Common myeloid progenitor, CD34-positive (primary cell): ENCODE measurements around the gene ARHGEF19.

ENCODE experiments used
- CTCF ChIA-PET: fragments of 350-600 bp; sonication (Branson Sonifier 250); formaldehyde crosslinking; loops from one replicate; lab custom pipeline; 2021; ENCODE audit warnings: antibody characterized with exemption; lab: Charles Lee
- POLR2A ChIA-PET: fragments of 350-600 bp; sonication (Branson Sonifier 250); formaldehyde crosslinking; loops from one replicate; lab custom pipeline; 2021; ENCODE audit warnings: antibody characterized with exemption; lab: Charles Lee
- DNase-seq, 3 donors: peaks; one replicate each; pipeline versions ENCODE4 v3.0.0 to v3.0.0-alpha.2; 2013
- H3K27ac ChIP-seq, 2 experiments: 1 replicate in 1 of 2; 2 replicates in 1 of 2; pipeline ENCODE4 v1.7.0; 2013; ENCODE audit warnings: inconsistent platforms in 2 of 2, low read length in 2 of 2, mild to moderate bottlenecking in 2 of 2, low read depth in 1 of 2, moderate library complexity in 1 of 2; ENCODE audit not compliant: severe bottlenecking in 2 of 2, insufficient read depth in 1 of 2, poor library complexity in 1 of 2
- H3K27me3 ChIP-seq, 5 experiments: replicated peaks in 2 of 5; 1 replicate in 3 of 5; 2 replicates in 2 of 5; pipeline versions ENCODE4 v1.6.1 to v1.7.0; 2013; ENCODE audit warnings: low read length in 4 of 5, mild to moderate bottlenecking in 2 of 5, moderate library complexity in 2 of 5, inconsistent platforms in 1 of 5; ENCODE audit not compliant: insufficient read depth in 5 of 5, control insufficient read depth in 4 of 5
- H3K36me3 ChIP-seq, 4 experiments: 1 replicate in 2 of 4; 2 replicates in 2 of 4; pipeline versions ENCODE4 v1.6.1 to v1.7.0; 2013; ENCODE audit warnings: low read length in 3 of 4, control low read depth in 1 of 4, mild to moderate bottlenecking in 1 of 4; ENCODE audit not compliant: control insufficient read depth in 4 of 4, insufficient read depth in 4 of 4
- H3K4me1 ChIP-seq, 4 experiments: 1 replicate in 3 of 4; 2 replicates in 1 of 4; pipeline versions ENCODE4 v1.6.1 to v1.7.1; 2013; ENCODE audit warnings: low read length in 3 of 4, mild to moderate bottlenecking in 3 of 4, control low read depth in 1 of 4, inconsistent platforms in 1 of 4, moderate library complexity in 1 of 4; ENCODE audit not compliant: control insufficient read depth in 4 of 4, insufficient read depth in 4 of 4; ENCODE audit errors: control extremely low read depth in 1 of 4
- H3K4me3 ChIP-seq, 7 experiments: 1 replicate in 4 of 7; 2 replicates in 3 of 7; pipeline versions ENCODE4 v1.5.1 to v1.7.0; 2013; ENCODE audit warnings: mild to moderate bottlenecking in 7 of 7, low read length in 6 of 7, moderate library complexity in 6 of 7, inconsistent platforms in 2 of 7, low read depth in 2 of 7, control low read depth in 1 of 7; ENCODE audit not compliant: insufficient read depth in 4 of 7, control insufficient read depth in 1 of 7; ENCODE audit errors: extremely low read depth in 1 of 7
- H3K9me3 ChIP-seq, 5 experiments: 1 replicate in 4 of 5; 2 replicates in 1 of 5; pipeline versions ENCODE4 v1.6.1 to v1.7.1; 2013; ENCODE audit warnings: low read length in 4 of 5, mild to moderate bottlenecking in 2 of 5, inconsistent platforms in 1 of 5, low read depth in 1 of 5, moderate library complexity in 1 of 5; ENCODE audit not compliant: control insufficient read depth in 4 of 5, insufficient read depth in 2 of 5; ENCODE audit errors: control extremely low read depth in 1 of 5
- WGBS: methylation state at CpG from one replicate; pipeline ENCODE4 v1.1.5; 2013; ENCODE audit not compliant: insufficient coverage; 5-methylcytosine and 5-hydroxymethylcytosine counted together

The ARHGEF19 gene

GRCh38 chr1:16173447-16174260 lies 38.8 kb downstream of the ARHGEF19 start:
- Histone ChIP-seq H3K4me1 (peaks cover 0 to 56% (median 36%) of the 10 kb centered on the region in 4 experiments), H3K4me3 (no peak overlapping the region), H3K27ac (peak overlapping the region in 1 of 2 experiments; percentile 57)

GRCh38 chr1:16172964-16173446 lies 39.4 kb downstream of the ARHGEF19 start:
- 7% methylated on average over 5 of the region's 14 CpGs for WGBS
- Histone ChIP-seq H3K4me1 (peaks cover 0 to 61% (median 41%) of the 10 kb centered on the region in 4 experiments), H3K36me3 (no peaks in the 10 kb centered on the region), H3K4me3 (no peak overlapping the region), H3K27me3 (peaks cover 0 to 12% (median 4%) of the 10 kb centered on the region in 5 experiments), H3K9me3 (no peaks in the 10 kb centered on the region), H3K27ac (peak overlapping the region in 1 of 2 experiments; percentile 57)
- ChIA-PET CTCF (interaction anchor here (1.0 to 1.5 kb wide), 3 partner anchors 17 to 97 kb away, joined by 3 read pairs; no protein-coding TSS in a partner anchor), POLR2A (interaction anchor here (0.6 to 0.7 kb wide), 2 partner anchors 39 to 215 kb away, joined by 3 to 6 read pairs; no protein-coding TSS in a partner anchor)
- DNase-seq: peak; percentile 69 to 92 (median 89)

More at GRCh38 chr1:16173447-16174260, 38.8 kb downstream of the ARHGEF19 start:
- WGBS: 43% methylated on average over 11 of the region's 12 CpGs
- CTCF ChIA-PET: interaction anchor here (1.0 to 1.5 kb wide), 3 partner anchors 16 to 98 kb away, joined by 3 read pairs; no protein-coding TSS in a partner anchor
- Histone ChIP-seq H3K36me3 (no peaks in the 10 kb centered on the region), H3K9me3 (no peaks in the 10 kb centered on the region), H3K27me3 (peaks cover 0 to 11% (median 2%) of the 10 kb centered on the region in 5 experiments)
- POLR2A ChIA-PET: interaction anchor here (0.6 kb wide), 1 partner anchor 39 kb away, joined by 3 read pairs; no protein-coding TSS in a partner anchor
- peak in 2 of 3 donors; percentile 39 to 60 for DNase-seq

GRCh38 chr1:16172218-16172830 lies 40.1 kb downstream of the ARHGEF19 start:
- H3K36me3 ChIP-seq: no peaks in the 10 kb centered on the region
- DNase-seq: no peak
- H3K9me3 ChIP-seq: no peaks in the 10 kb centered on the region
- H3K27ac ChIP-seq: no peak overlapping the region
- H3K27me3 ChIP-seq: peaks cover 0 to 12% (median 4%) of the 10 kb centered on the region in 5 experiments
- WGBS: 96% methylated on average over 10 of the region's 15 CpGs
- H3K4me1 ChIP-seq: peaks cover 0 to 63% (median 47%) of the 10 kb centered on the region in 4 experiments
- CTCF ChIA-PET: interaction anchor here (0.9 to 1.5 kb wide), 3 partner anchors 16 to 97 kb away, joined by 3 read pairs; partner anchors contain the start of gene EPHA2
- POLR2A ChIA-PET: interaction anchor here (0.7 kb wide), 1 partner anchor 215 kb away, joined by 6 read pairs; no protein-coding TSS in a partner anchor
- H3K4me3 ChIP-seq: no peak overlapping the region

GRCh38 chr1:16171314-16172151 lies 40.9 kb downstream of the ARHGEF19 start:
- H3K36me3 ChIP-seq: no peaks in the 10 kb centered on the region
- ChIA-PET POLR2A (no interaction called here), CTCF (interaction anchor here (0.9 to 1.5 kb wide), 3 partner anchors 16 to 96 kb away, joined by 3 read pairs; partner anchors contain the start of gene EPHA2)
- H3K4me3 ChIP-seq: no peak overlapping the region
- H3K27me3 ChIP-seq: peaks cover 0 to 12% (median 4%) of the 10 kb centered on the region in 5 experiments
- H3K9me3 ChIP-seq: no peaks in the 10 kb centered on the region
- no peak overlapping the region for H3K27ac ChIP-seq
- peaks cover 0 to 60% (median 43%) of the 10 kb centered on the region in 4 experiments for H3K4me1 ChIP-seq
- WGBS: 98% methylated on average over 13 of the region's 19 CpGs
- no peak for DNase-seq

- ChIA-PET CTCF (interaction anchor here (1.1 to 1.7 kb wide), 2 partner anchors 16 to 88 kb away, joined by 3 to 6 read pairs; no protein-coding TSS in a partner anchor), POLR2A (no interaction called here)
- peaks cover 0 to 12% (median 4%) of the 10 kb centered on the region in 5 experiments for H3K27me3 ChIP-seq
Measured at GRCh38 chr1:16170283-16170673, 42.2 kb downstream of the ARHGEF19 start.

More at GRCh38 chr1:16170283-16170673, 42.2 kb downstream of the ARHGEF19 start:
- WGBS: 100% methylated on average over 1 of the region's 3 CpGs
- H3K27ac ChIP-seq: no peak overlapping the region
- no peak for DNase-seq
- H3K4me1 ChIP-seq: peaks cover 0 to 48% (median 37%) of the 10 kb centered on the region in 4 experiments
- no peaks in the 10 kb centered on the region for H3K9me3 ChIP-seq
- no peak overlapping the region for H3K4me3 ChIP-seq
- no peaks in the 10 kb centered on the region for H3K36me3 ChIP-seq
